GM23338 (cell line): ENCODE measurements around the gene LRP1-AS. TPM values are rescaled to one million over a fixed set of nuclear protein-coding genes. Genes with fewer than 3 reads are reported as not detected.

Source experiments
- ATAC-seq: fragments of 200-7000 bp; cut with Tn5 transposase; 3 replicates; pipeline ENCODE4 v1.9.1; 2020
- DNase-seq: peaks from one replicate; pipeline ENCODE4 v3.0.0-alpha.2; 2015; ENCODE audit warnings: low spot score
- H2AFZ ChIP-seq: fragments of 200-600 bp; sonication (generic); 2 replicates; pipeline ENCODE4 v1.8.0; 2016; ENCODE audit warnings: antibody characterized with exemption, mild to moderate bottlenecking, moderate library complexity
- H3F3A ChIP-seq: fragments of 200-600 bp; sonication (generic); replicated peaks from 2 replicates; pipeline ENCODE4 v1.8.0; 2017; ENCODE audit warnings: antibody characterized with exemption, mixed run types, low read depth
- H3K27ac ChIP-seq: fragments of 200-600 bp; sonication (generic); 2 replicates; pipeline ENCODE4 v1.6.1; 2016; ENCODE audit warnings: low read depth
- H3K27me3 ChIP-seq: fragments of 200-600 bp; sonication (generic); 2 replicates; pipeline ENCODE4 v1.8.0; 2016; ENCODE audit warnings: mild to moderate bottlenecking, mixed run types, moderate library complexity; ENCODE audit not compliant: insufficient read depth
- H3K36me3 ChIP-seq: fragments of 200-600 bp; sonication (generic); 2 replicates; pipeline ENCODE4 v1.8.0; 2016; ENCODE audit warnings: mild to moderate bottlenecking; ENCODE audit not compliant: insufficient read depth
- H3K4me1 ChIP-seq: fragments of 200-600 bp; sonication (generic); 2 replicates; pipeline ENCODE4 v1.8.0; 2016; ENCODE audit warnings: mild to moderate bottlenecking, moderate library complexity; ENCODE audit not compliant: insufficient read depth
- H3K4me2 ChIP-seq: fragments of 200-600 bp; sonication (generic); 2 replicates; pipeline ENCODE4 v1.7.1; 2017; ENCODE audit warnings: mixed run types
- H3K4me3 ChIP-seq: fragments of 200-600 bp; sonication (generic); 2 replicates; pipeline ENCODE4 v1.6.1; 2016; ENCODE audit warnings: mixed run types
- H3K79me2 ChIP-seq: fragments of 200-600 bp; sonication (generic); replicated peaks from 2 replicates; pipeline ENCODE4 v1.8.0; 2017; ENCODE audit warnings: mild to moderate bottlenecking; ENCODE audit not compliant: insufficient read depth
- H3K9me2 ChIP-seq: fragments of 200-600 bp; sonication (generic); 2 replicates; pipeline ENCODE4 v1.8.0; 2017; ENCODE audit not compliant: insufficient read depth
- H4K20me1 ChIP-seq: fragments of 200-600 bp; sonication (generic); replicated peaks from 2 replicates; pipeline ENCODE4 v1.8.0; 2017; ENCODE audit warnings: mild to moderate bottlenecking; ENCODE audit not compliant: insufficient read depth
- H3K27ac Mint-ChIP-seq: 2 replicates; pipeline ENCODE4 v1.8.0; 2020; ENCODE audit warnings: inconsistent platforms, mild to moderate bottlenecking, moderate library complexity, mixed read lengths
- H3K27me3 Mint-ChIP-seq: 3 replicates; pipeline ENCODE4 v1.8.0; 2022; ENCODE audit warnings: low read depth, mild to moderate bottlenecking, moderate library complexity, mixed read lengths, inconsistent platforms; ENCODE audit not compliant: insufficient read depth, poor library complexity
- H3K36me3 Mint-ChIP-seq: 3 replicates; pipeline ENCODE4 v1.8.0; 2021; ENCODE audit warnings: low read depth, mild to moderate bottlenecking, inconsistent platforms, moderate library complexity, mixed read lengths
- H3K4me1 Mint-ChIP-seq: 3 replicates; pipeline ENCODE4 v1.8.0; 2020; ENCODE audit warnings: mild to moderate bottlenecking, inconsistent platforms, mixed read lengths
- H3K4me3 Mint-ChIP-seq: 3 replicates; pipeline ENCODE4 v1.8.0; 2021; ENCODE audit warnings: moderate library complexity, mild to moderate bottlenecking, inconsistent platforms, mixed read lengths
- H3K9me3 Mint-ChIP-seq: 3 replicates; pipeline ENCODE4 v1.8.0; 2020; ENCODE audit warnings: moderate library complexity, mild to moderate bottlenecking, inconsistent platforms, mixed read lengths
- CTCF ChIP-seq, 2 experiments: fragments of 200-600 bp in 1 of 2; sonication (generic) in 1 of 2; conservative IDR thresholded peaks; 2 replicates each; pipeline versions ENCODE4 v1.5.1 to v1.6.1; 2016 to 2017; ENCODE audit warnings: antibody characterized with exemption in 2 of 2, low read depth in 2 of 2, mild to moderate bottlenecking in 2 of 2, moderate library complexity in 1 of 2
- ETS1 ChIP-seq: IDR thresholded peaks from 2 replicates; pipeline ENCODE4 v1.6.1; 2016; ENCODE audit warnings: antibody characterized with exemption
- EZH2phosphoT487 ChIP-seq: fragments of 200-600 bp; sonication (generic); IDR thresholded peaks from one replicate; pipeline ENCODE4 v1.8.1; 2018; ENCODE audit warnings: antibody characterized with exemption; ENCODE audit not compliant: unreplicated experiment
- POLR2AphosphoS5 ChIP-seq: IDR thresholded peaks from 2 replicates; pipeline ENCODE4 v1.6.1; 2016; ENCODE audit warnings: antibody characterized with exemption, low read depth
- ZNF114 ChIP-seq: fragments of 250-450 bp; sonication (Bioruptor Pico); IDR thresholded peaks from 2 replicates; pipeline ENCODE4 v1.5.0; 2020; ENCODE audit warnings: mild to moderate bottlenecking, moderate library complexity
- polyA plus RNA-seq: library from polyadenylated mRNA; unstranded; fragments of >200 nt; fragmentation: Nextera tagmentation; extraction: Ambion mirVana; gene quantifications from 2 replicates; pipeline ENCODE4 v1.2.1, GENCODE V29; 2016
- total RNA-seq: library from RNA; depleted of rRNA; stranded (reverse); fragments of >200 nt; shearing (Covaris generic); gene quantifications from 2 replicates; pipeline ENCODE4 v1.2.3, GENCODE V29; 2014

Gene LRP1-AS
- total and polyA plus RNA-seq, 2 experiments from 2014 or later, result 0.86 TPM; not detected in 1

GRCh38 chr12:57133916-57134315, 13.5 kb downstream of the LRP1-AS start:
- peaks cover 41% of the 10 kb centered on the region for H4K20me1 ChIP-seq
- no peaks in the 10 kb centered on the region for H3K9me3 Mint-ChIP-seq
- H3K4me3 ChIP-seq, result no peak overlapping the region
- TF ChIP-seq EZH2phosphoT487 (no peak), ZNF114 (no peak), ETS1 (no peak), CTCF (conservative IDR thresholded peaks at IDR 0.05; ENCODE audit: low read depth in 2 of 2) (no peak)
- H2AFZ ChIP-seq, result no peak overlapping the region
- no peaks in the 10 kb centered on the region for H3K9me2 ChIP-seq
- H3K4me1 Mint-ChIP-seq, result peaks cover 82% of the 10 kb centered on the region
- H3F3A ChIP-seq, result 0 out of 2 replicates have a peak, but pooled peaks cover 17% of the 10 kb centered on the region
- peaks cover 3% of the 10 kb centered on the region; the same call in 1 of the 2 replicates for H3K36me3 ChIP-seq
- peak overlapping the region; percentile 13; the same call in 1 of the 3 replicates for H3K4me3 Mint-ChIP-seq
- peaks cover 60% of the 10 kb centered on the region for H3K4me1 ChIP-seq
- H3K27ac ChIP-seq, result peak overlapping the region; percentile 83
- DNase-seq, result no peak
- no peak overlapping the region for H3K27ac Mint-ChIP-seq
- no peak for ATAC-seq
- no peaks in the 10 kb centered on the region for H3K27me3 ChIP-seq
- peaks cover 35% of the 10 kb centered on the region for H3K36me3 Mint-ChIP-seq
- H3K4me2 ChIP-seq, result peak overlapping the region; percentile 62; the same call in 1 of the 2 replicates
- H3K79me2 ChIP-seq, result peaks cover 91% of the 10 kb centered on the region
- peaks cover 36% of the 10 kb centered on the region for H3K27me3 Mint-ChIP-seq

- no peaks in the 10 kb centered on the region for H3K9me3 Mint-ChIP-seq
- no peak overlapping the region for H2AFZ ChIP-seq
- no peak for ATAC-seq
- peaks cover 60% of the 10 kb centered on the region for H3K4me1 ChIP-seq
- H3K4me1 Mint-ChIP-seq, result peaks cover 76% of the 10 kb centered on the region
- H3K27me3 ChIP-seq, result no peaks in the 10 kb centered on the region
- H3K9me2 ChIP-seq, result no peaks in the 10 kb centered on the region
- peaks cover 3% of the 10 kb centered on the region; the same call in 1 of the 2 replicates for H3K36me3 ChIP-seq
- peak overlapping the region; percentile 25 for H3K4me3 Mint-ChIP-seq
- DNase-seq, result peak; percentile 52
- H3K4me2 ChIP-seq, result peak overlapping the region; percentile 93
- TF ChIP-seq CTCF (conservative IDR thresholded peaks at IDR 0.05; ENCODE audit: low read depth in 2 of 2), result peak in 1 of 2 experiments; percentile 23; a peak in 2 of 4 replicates
- no peak for TF ChIP-seq POLR2AphosphoS5
- peak overlapping the region; percentile 38 for H3K4me3 ChIP-seq
- H3K27ac Mint-ChIP-seq, result peak overlapping the region; percentile 23; the same call in 1 of the 2 replicates
- peaks cover 91% of the 10 kb centered on the region for H3K79me2 ChIP-seq
- peaks cover 37% of the 10 kb centered on the region for H3K27me3 Mint-ChIP-seq
- H4K20me1 ChIP-seq, result peaks cover 39% of the 10 kb centered on the region
- peak overlapping the region; percentile 93 for H3K27ac ChIP-seq
- H3K36me3 Mint-ChIP-seq, result peaks cover 27% of the 10 kb centered on the region
- 0 out of 2 replicates have a peak, but pooled peaks cover 17% of the 10 kb centered on the region for H3F3A ChIP-seq
Observed at GRCh38 chr12:57133013-57133569, 14.3 kb downstream of the LRP1-AS start.
